PC-3 (cell line): ENCODE data around the gene MAPK8. TPM values are rescaled to one million over a fixed set of nuclear protein-coding genes. Genes with fewer than 3 reads are reported as not detected.

Experiments
- ATAC-seq: fragments of 200-7000 bp; cut with Tn5 transposase; 2 replicates; pipeline ENCODE4 v1.9.1; 2020; ENCODE audit warnings: mild to moderate bottlenecking, moderate library complexity
- BruUV-seq: library from RNA; stranded (reverse); fragments of 400-500 nt; replicated peaks from 2 replicates; lab custom pipeline; 2021; lab: Mats Ljungman, UMichigan
- CTCF ChIA-PET: fragments of 300-600 bp; sonication (Branson Sonifier 250); formaldehyde crosslinking; loops from one replicate; lab custom pipeline; 2022; ENCODE audit warnings: antibody characterized with exemption; lab: Charles Lee
- POLR2A ChIA-PET: fragments of 300-600 bp; sonication (Branson Sonifier 250); formaldehyde crosslinking; loops from one replicate; lab custom pipeline; 2022; ENCODE audit warnings: antibody characterized with exemption; ENCODE audit not compliant: unreplicated experiment; lab: Charles Lee
- DNase-seq: peaks from one replicate; pipeline ENCODE4 v3.0.0-alpha.2; 2015
- H2AFZ ChIP-seq: fragments of 300-600 bp; sonication (generic); 2 replicates; pipeline ENCODE4 v1.6.0; 2016; ENCODE audit warnings: antibody characterized with exemption, low read length
- H3F3A ChIP-seq: fragments of 300-600 bp; sonication (generic); one replicate; pipeline ENCODE4 v1.6.0; 2017; ENCODE audit warnings: antibody characterized with exemption, low read length, control low read depth, mild to moderate bottlenecking; ENCODE audit not compliant: unreplicated experiment
- H3K27ac ChIP-seq: fragments of 300-600 bp; sonication (generic); 2 replicates; pipeline ENCODE4 v1.5.1; 2016; ENCODE audit warnings: mild to moderate bottlenecking, low read length
- H3K27me3 ChIP-seq: fragments of 300-600 bp; sonication (generic); 2 replicates; pipeline ENCODE4 v1.6.1; 2016; ENCODE audit warnings: low read length, mixed read lengths
- H3K36me3 ChIP-seq: fragments of 300-600 bp; sonication (generic); 2 replicates; pipeline ENCODE4 v1.6.1; 2016; ENCODE audit warnings: low read depth, mixed run types, low read length, mixed read lengths
- H3K4me1 ChIP-seq: fragments of 300-600 bp; sonication (generic); 2 replicates; pipeline ENCODE4 v1.5.1; 2016; ENCODE audit warnings: low read length; ENCODE audit not compliant: insufficient read depth
- H3K4me2 ChIP-seq: fragments of 300-600 bp; sonication (generic); 2 replicates; pipeline ENCODE4 v1.6.0; 2016; ENCODE audit warnings: low read length
- H3K4me3 ChIP-seq: fragments of 300-600 bp; sonication (generic); 2 replicates; pipeline ENCODE4 v1.5.1; 2016; ENCODE audit warnings: mild to moderate bottlenecking, low read length, mixed read lengths
- H3K79me2 ChIP-seq: fragments of 300-600 bp; sonication (generic); 2 replicates; pipeline ENCODE4 v1.6.1; 2017; ENCODE audit warnings: low read length, mixed read lengths
- H3K9ac ChIP-seq: fragments of 300-600 bp; sonication (generic); 2 replicates; pipeline ENCODE4 v1.6.0; 2016; ENCODE audit warnings: mild to moderate bottlenecking, low read length
- H3K9me2 ChIP-seq: fragments of 300-600 bp; sonication (generic); replicated peaks from 2 replicates; pipeline ENCODE4 v1.6.1; 2016; ENCODE audit warnings: mixed run types, low read length, mixed read lengths
- H3K9me3 ChIP-seq: fragments of 300-600 bp; sonication (generic); 2 replicates; pipeline ENCODE4 v1.6.1; 2016; ENCODE audit warnings: low read length, mixed read lengths
- H4K20me1 ChIP-seq: fragments of 300-600 bp; sonication (generic); 2 replicates; pipeline ENCODE4 v1.6.1; 2016; ENCODE audit warnings: low read length, mixed read lengths
- CTCF ChIP-seq: fragments of 300-600 bp; sonication (generic); conservative IDR thresholded peaks from 2 replicates; pipeline ENCODE4 v1.5.1; 2017; ENCODE audit warnings: antibody characterized with exemption, low read depth, mild to moderate bottlenecking, low read length
- EZH2 ChIP-seq: fragments of 300-600 bp; sonication (generic); IDR thresholded peaks from one replicate; pipeline ENCODE4 v1.6.1; 2017; ENCODE audit warnings: antibody characterized with exemption, mild to moderate bottlenecking, low read length; ENCODE audit not compliant: unreplicated experiment
- EZH2phosphoT487 ChIP-seq: fragments of 300-600 bp; sonication (generic); IDR thresholded peaks from 2 replicates; pipeline ENCODE4 v1.6.1; 2018; ENCODE audit warnings: mild to moderate bottlenecking, antibody characterized with exemption, low read length, borderline replicate concordance
- intact Hi-C: fragments of 100-400 bp; cut with micrococcal nuclease; formaldehyde crosslinking; loops from 2 replicates; pipeline ENCODE4 v1.9.0; 2023
- total RNA-seq: library from RNA; depleted of rRNA; stranded (reverse); fragments of >200 nt; gene quantifications from 2 replicates; pipeline ENCODE4 v1.2.3, GENCODE V29; 2014

MAPK8 gene
- total RNA-seq, 1 experiment from 2014 or later, result 26.6 TPM

DNA sequence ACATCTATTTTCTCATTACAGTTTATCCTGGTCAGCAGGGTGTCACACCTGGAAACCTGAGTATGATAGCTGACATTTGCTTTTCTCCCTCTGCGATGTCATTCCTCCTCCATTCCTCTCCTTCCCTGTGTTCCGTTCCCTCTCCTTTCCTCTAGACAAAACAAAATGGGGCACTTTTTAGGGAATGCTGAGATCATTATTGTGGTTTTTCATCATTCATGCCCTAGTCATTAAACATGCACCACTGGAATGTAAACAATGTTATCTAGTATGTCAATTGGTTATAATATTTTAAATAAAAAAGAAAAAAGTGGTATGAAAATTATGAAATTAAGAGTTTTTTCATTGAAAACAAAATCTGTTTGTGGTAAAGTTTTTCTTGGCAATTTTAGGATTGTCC lies 132.6 kb downstream of the MAPK8 start:
- Histone ChIP-seq H3K27ac (no peak overlapping the region), H3F3A (no peaks in the 10 kb centered on the region), H3K27me3 (no peaks in the 10 kb centered on the region), H2AFZ (no peak overlapping the region), H3K9ac (no peak overlapping the region), H3K79me2 (no peaks in the 10 kb centered on the region), H3K4me2 (0 out of 2 replicates have a peak overlapping the region, but pooled peaks have one; percentile 3), H4K20me1 (no peaks in the 10 kb centered on the region), H3K9me2 (no peaks in the 10 kb centered on the region), H3K4me3 (no peak overlapping the region), H3K9me3 (no peaks in the 10 kb centered on the region), H3K4me1 (peaks cover 14% of the 10 kb centered on the region), H3K36me3 (no peaks in the 10 kb centered on the region)
- ChIA-PET CTCF (interaction anchor here (0.9 kb wide), 1 partner anchor 217 kb away, joined by 6 read pairs; no protein-coding TSS in a partner anchor), POLR2A (no interaction called here)
- BruUV-seq, result no TSS peak
- no peak for TF ChIP-seq EZH2phosphoT487
- no peak for TF ChIP-seq EZH2
- TF ChIP-seq CTCF, result no peak
- ATAC-seq (peak; percentile 70), DNase-seq (peak; percentile 70)
- intact Hi-C loops, result loop anchor here (2.0 kb wide), 1 partner anchor 74 kb away; no protein-coding TSS in a partner anchor

DNA sequence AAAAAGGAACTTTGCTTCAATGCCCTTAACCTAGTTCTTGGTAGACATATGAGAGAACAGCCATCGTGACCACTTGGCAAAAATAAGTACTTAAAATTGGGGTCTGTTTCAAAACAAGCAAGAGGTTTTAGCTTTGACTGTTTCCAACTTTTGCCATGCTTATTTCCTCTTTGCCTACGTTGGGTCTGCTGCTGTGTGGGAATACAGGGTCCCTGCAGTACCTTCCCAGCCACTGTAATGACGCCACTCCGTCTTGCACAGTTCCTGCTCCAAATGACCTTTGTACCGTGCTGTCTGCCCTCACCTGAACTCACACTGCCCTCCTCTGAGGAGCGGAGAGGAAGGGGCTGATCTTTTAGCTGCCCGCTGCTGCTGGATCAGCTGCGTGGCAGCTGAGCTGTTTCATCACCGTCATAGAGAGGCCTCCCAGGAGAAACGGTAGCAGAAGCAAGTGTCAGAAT lies 133.1 kb downstream of the MAPK8 start:
- ATAC-seq (no peak), DNase-seq (no peak)
- Histone ChIP-seq H3F3A (no peaks in the 10 kb centered on the region), H3K4me3 (no peak overlapping the region), H3K79me2 (no peaks in the 10 kb centered on the region), H3K9me3 (no peaks in the 10 kb centered on the region), H3K9ac (no peak overlapping the region), H3K9me2 (no peaks in the 10 kb centered on the region), H3K27ac (no peak overlapping the region), H3K27me3 (no peaks in the 10 kb centered on the region), H3K4me2 (no peak overlapping the region), H3K36me3 (no peaks in the 10 kb centered on the region), H2AFZ (no peak overlapping the region), H4K20me1 (no peaks in the 10 kb centered on the region), H3K4me1 (peaks cover 14% of the 10 kb centered on the region)
- no TSS peak for BruUV-seq
- intact Hi-C loops, result loop anchor here (2.0 kb wide), 1 partner anchor 75 kb away; no protein-coding TSS in a partner anchor
- CTCF ChIA-PET, result interaction anchor here (0.9 kb wide), 1 partner anchor 216 kb away, joined by 6 read pairs; no protein-coding TSS in a partner anchor
- POLR2A ChIA-PET, result interaction anchor here (0.5 kb wide), 1 partner anchor 165 kb away, joined by 5 read pairs; the partner anchor contains the start of gene ARHGAP22
- no peak for TF ChIP-seq EZH2
- no peak for TF ChIP-seq CTCF
- no peak for TF ChIP-seq EZH2phosphoT487

DNA sequence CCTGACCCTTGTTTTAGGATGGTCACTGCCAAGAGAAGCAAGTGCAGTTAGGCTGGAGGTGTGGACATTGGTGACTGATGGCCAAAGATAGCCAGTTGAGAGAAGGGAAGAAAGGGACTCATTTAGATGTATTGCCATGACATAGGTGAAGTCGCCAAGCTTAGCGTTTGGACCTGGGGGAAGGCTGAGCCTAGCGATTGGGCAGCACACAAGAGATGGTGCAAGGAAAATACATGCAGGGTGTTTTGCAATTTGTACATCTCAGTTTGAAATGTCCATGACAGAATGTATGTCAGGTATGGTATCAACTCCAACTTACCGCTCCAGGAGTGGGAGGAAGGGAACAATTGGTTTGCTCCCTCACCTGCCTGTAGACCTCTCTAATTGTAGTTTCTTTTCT lies 134.3 kb downstream of the MAPK8 start:
- Histone ChIP-seq H3K79me2 (no peaks in the 10 kb centered on the region), H3K27ac (no peak overlapping the region), H3K9me3 (no peaks in the 10 kb centered on the region), H4K20me1 (no peaks in the 10 kb centered on the region), H3K27me3 (no peaks in the 10 kb centered on the region), H3K9ac (no peak overlapping the region), H3K4me3 (no peak overlapping the region), H3K36me3 (no peaks in the 10 kb centered on the region), H3K4me2 (no peak overlapping the region), H3F3A (no peaks in the 10 kb centered on the region), H3K9me2 (no peaks in the 10 kb centered on the region), H2AFZ (no peak overlapping the region), H3K4me1 (peaks cover 14% of the 10 kb centered on the region)
- intact Hi-C loops, result no loop called here
- ATAC-seq (no peak), DNase-seq (no peak)
- ChIA-PET CTCF (no interaction called here), POLR2A (no interaction called here)
- no TSS peak for BruUV-seq
- TF ChIP-seq CTCF (no peak), EZH2 (no peak)
